ENCODE results near the gene GASK1A. TPM values are rescaled to one million over a fixed set of nuclear protein-coding genes. Genes with fewer than 3 reads are reported as not detected.

The GASK1A gene
- total RNA-seq, 1 donor from 2014 or later: 1.6 TPM

DNA sequence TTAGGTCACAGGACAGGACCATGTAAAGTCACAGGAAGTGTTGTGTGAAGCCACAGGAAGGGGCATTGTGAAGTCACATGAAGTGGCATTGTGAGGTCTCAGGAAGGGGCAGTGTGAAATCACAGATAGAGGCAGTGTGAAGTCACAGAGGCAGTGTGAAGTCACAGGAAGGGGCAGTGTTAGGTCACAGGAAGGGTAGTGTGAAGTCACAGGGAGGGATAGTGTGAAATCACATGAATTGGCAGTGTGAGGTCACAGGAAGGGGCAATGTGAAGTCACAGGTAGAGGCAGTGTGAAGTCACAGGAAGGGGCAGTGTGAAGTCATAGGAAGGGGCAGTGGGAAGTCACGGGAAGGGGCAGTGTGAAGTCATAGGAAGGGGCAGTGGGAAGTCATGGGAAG lies 37.9 kb downstream of the GASK1A start:
- Histone ChIP-seq H3K36me3 (no peaks in the 10 kb centered on the region), H3K4me1 (no peaks in the 10 kb centered on the region), H3K27ac (replicated peaks) (no peak overlapping the region), H3K9me3 (replicated peaks) (no peaks in the 10 kb centered on the region), H3K4me3 (no peak overlapping the region), H3K27me3 (ENCODE audit: low read depth) (peaks cover 14% of the 10 kb centered on the region)
- no peak for DNase-seq
- intact Hi-C loops (cut with micrococcal nuclease): no loop called here
- TF ChIP-seq, protein P1, sequence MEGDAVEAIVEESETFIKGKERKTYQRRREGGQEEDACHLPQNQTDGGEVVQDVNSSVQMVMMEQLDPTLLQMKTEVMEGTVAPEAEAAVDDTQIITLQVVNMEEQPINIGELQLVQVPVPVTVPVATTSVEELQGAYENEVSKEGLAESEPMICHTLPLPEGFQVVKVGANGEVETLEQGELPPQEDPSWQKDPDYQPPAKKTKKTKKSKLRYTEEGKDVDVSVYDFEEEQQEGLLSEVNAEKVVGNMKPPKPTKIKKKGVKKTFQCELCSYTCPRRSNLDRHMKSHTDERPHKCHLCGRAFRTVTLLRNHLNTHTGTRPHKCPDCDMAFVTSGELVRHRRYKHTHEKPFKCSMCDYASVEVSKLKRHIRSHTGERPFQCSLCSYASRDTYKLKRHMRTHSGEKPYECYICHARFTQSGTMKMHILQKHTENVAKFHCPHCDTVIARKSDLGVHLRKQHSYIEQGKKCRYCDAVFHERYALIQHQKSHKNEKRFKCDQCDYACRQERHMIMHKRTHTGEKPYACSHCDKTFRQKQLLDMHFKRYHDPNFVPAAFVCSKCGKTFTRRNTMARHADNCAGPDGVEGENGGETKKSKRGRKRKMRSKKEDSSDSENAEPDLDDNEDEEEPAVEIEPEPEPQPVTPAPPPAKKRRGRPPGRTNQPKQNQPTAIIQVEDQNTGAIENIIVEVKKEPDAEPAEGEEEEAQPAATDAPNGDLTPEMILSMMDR (IDR thresholded peaks at IDR 0.05; ENCODE audit: borderline replicate concordance): no peak

DNA sequence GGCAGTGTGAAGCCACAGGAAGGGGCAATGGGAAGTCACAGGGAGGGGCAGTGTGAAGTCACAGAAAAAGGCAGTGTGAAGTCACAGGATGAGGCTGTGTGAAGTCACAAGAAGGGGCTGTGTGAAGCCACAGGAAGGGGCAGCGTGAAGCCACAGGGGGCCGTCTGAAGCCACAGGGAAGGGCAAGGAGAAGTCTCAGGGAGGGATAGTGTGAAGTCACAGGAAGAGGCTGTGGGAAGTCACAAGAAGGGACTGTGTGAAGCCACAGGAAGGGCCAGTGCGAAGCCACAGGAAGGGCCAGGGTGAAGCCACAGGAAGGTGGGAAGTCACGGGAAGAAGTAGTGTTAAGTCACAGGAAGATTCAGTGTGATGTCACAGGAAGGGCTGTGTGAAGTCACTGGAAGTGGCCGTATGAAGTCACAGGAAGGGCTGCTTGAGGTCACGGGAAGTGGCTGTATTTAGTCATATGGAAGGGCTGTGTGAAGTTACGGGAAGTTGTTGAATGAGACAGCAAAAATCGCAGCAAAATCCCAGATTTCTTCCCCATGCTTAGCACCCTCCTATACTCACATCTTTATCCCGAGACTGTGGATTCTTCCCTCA lies 38.6 kb downstream of the GASK1A start:
- intact Hi-C loops (cut with micrococcal nuclease): no loop called here
- Histone ChIP-seq H3K4me3 (no peak overlapping the region), H3K27ac (replicated peaks) (no peak overlapping the region), H3K4me1 (no peaks in the 10 kb centered on the region), H3K36me3 (no peaks in the 10 kb centered on the region), H3K9me3 (replicated peaks) (no peaks in the 10 kb centered on the region), H3K27me3 (ENCODE audit: low read depth) (peaks cover 16% of the 10 kb centered on the region)
- DNase-seq: no peak
- TF ChIP-seq, protein P1 (IDR thresholded peaks at IDR 0.05; ENCODE audit: borderline replicate concordance): no peak

DNA sequence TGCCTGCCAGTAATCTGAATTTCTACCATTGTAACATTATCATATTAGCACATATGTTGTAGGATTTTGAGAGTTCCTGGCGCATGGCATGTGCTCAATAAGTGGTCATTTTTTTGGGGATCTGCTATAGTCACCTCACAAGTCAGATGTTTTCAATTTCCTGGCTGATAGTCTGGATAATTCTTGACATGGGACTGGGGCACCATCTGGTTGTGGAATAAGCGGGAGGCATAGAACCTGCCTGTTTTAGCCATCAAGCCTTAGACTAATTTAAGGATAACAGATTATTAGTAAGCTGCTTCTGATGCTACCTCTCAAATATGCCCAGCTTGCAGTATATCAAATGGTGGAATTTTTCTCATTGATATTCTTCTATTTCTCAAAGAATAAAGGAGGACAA lies 39.1 kb downstream of the GASK1A start:
- Histone ChIP-seq H3K27ac (replicated peaks) (no peak overlapping the region), H3K4me3 (no peak overlapping the region), H3K4me1 (no peaks in the 10 kb centered on the region), H3K9me3 (replicated peaks) (no peaks in the 10 kb centered on the region), H3K36me3 (no peaks in the 10 kb centered on the region), H3K27me3 (ENCODE audit: low read depth) (peaks cover 16% of the 10 kb centered on the region)
- TF ChIP-seq, protein P1 (IDR thresholded peaks at IDR 0.05; ENCODE audit: borderline replicate concordance): no peak
- intact Hi-C loops (cut with micrococcal nuclease): no loop called here
- DNase-seq: no peak

DNA sequence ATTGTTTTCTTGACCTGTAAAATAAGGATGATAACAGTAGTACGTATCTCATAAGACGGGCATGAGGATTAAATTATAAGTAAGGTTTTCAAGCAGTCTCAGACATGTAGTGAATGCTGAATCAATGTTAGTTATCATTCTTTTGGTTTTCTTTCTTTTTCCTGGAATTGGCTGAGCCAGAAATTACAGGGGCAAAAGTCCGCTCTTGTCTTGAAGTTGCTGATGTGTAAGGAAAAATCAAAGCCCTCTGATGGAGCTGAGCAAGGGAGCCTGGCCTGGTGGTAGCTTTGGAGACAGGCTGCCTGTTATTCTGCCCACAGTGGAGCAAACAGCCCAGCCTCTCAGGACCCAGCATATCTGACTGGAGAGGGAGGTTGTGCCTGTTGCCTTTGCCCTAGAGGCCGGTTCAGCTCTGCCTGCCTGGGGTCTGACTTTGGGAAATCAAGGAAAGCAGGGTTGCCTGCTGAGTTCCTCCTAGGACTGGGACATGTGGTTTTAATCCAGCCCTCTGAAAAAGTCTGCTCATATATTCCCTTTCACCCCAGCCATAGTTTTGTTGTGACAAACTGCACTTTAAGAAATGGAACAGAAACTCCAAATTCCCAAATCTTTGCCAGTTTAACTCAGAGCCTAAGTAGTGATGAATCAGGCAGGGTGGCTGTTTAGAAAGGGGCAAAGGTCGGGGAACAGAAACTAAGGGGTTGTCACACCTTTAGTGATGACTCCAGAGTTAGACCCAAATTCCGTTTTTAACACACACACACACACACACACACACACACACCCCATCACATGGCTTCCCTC lies 40.1 kb downstream of the GASK1A start:
- TF ChIP-seq, protein P1 (IDR thresholded peaks at IDR 0.05; ENCODE audit: borderline replicate concordance): no peak
- H3K4me3 ChIP-seq: no peak overlapping the region
- no peak for DNase-seq
- H3K36me3 ChIP-seq: no peaks in the 10 kb centered on the region
- peaks cover 16% of the 10 kb centered on the region for H3K27me3 ChIP-seq (ENCODE audit: low read depth)
- H3K27ac ChIP-seq (replicated peaks): no peak overlapping the region
- H3K9me3 ChIP-seq (replicated peaks): no peaks in the 10 kb centered on the region
- no peaks in the 10 kb centered on the region for H3K4me1 ChIP-seq
- intact Hi-C loops (cut with micrococcal nuclease): no loop called here

DNA sequence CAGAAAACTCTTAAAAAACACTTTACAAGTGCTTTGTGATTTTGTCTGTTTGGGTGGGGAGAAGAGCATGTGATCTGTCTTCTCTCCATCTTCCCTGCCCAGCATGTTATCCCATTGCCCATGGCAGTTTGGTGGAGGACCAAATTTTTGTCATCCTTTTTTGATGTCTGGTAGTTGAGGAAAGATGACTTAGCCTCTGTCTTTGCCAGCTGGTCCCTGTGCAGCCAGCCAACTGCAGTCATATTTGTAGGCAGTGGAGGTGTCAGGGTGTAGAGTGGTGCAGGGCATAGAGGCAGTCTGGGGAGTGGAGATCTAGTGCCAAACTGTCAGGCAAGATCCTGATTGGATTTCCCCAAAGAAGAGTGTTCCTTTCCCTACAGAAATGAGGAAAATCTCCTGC lies 40.7 kb downstream of the GASK1A start:
- TF ChIP-seq, protein P1 (IDR thresholded peaks at IDR 0.05; ENCODE audit: borderline replicate concordance): no peak
- DNase-seq: no peak
- Histone ChIP-seq H3K4me3 (no peak overlapping the region), H3K27ac (replicated peaks) (no peak overlapping the region), H3K4me1 (no peaks in the 10 kb centered on the region), H3K9me3 (replicated peaks) (no peaks in the 10 kb centered on the region), H3K27me3 (ENCODE audit: low read depth) (peaks cover 16% of the 10 kb centered on the region), H3K36me3 (no peaks in the 10 kb centered on the region)
- intact Hi-C loops (cut with micrococcal nuclease): no loop called here

All from left ventricle myocardium inferior (tissue), 1 donor.